Stimulated activated CD4-positive, alpha-beta T cell treated with anti-CD3 and anti-CD28 coated beads, Interleukin-1b, Interleukin-23, amount 100 ng/mL, for 4 hours (primary cell): ENCODE measurements around the gene RAMACL.

Source experiments
- DNase-seq, 2 donors: peaks; one replicate each; pipeline ENCODE4 v3.0.0-alpha.2; 2020; ENCODE audit warnings: low read depth in 2 of 2

The RAMACL gene

DNA sequence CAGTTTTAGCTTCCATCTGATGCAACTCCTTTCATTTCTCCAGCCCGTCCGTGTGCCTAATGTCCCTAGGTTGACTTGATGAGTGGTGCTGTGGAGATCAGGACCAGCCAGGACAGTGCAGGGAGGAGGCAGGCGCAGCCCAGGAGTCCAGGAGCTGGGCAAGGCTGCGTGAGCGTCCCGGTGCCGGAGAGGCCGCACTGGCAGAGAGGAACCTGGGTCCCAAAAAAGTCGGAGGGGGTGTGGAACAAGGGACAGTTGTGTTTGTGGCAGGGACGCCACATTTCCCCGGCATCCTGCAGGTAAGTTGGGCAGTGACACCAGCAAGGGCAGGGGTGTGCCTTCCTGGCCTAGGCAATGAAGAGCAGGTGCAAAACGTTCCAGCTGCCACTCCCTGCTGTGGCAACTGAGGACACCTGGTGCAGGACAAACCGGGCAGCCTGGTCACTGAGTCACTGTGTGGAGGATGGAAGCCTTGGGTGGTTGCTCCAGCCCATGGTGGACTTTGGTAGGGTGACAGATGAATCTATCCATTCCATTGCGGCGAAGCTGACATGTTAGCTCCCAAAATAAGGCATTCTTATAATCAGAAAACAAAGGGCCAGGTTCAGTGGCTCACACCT, 53.2 kb downstream of the RAMACL start:
- DNase-seq = no peak
